GM21367 (cell line): Measurements from ENCODE around the gene KIF26B.

Experiments
- ATAC-seq: cut with Tn5 transposase; IDR thresholded peaks from one replicate; pipeline ENCODE4 v1.9.1; 2021; ENCODE audit not compliant: unreplicated experiment

The KIF26B gene

GRCh38 chr1:245205864-245206263, 51.1 kb downstream of the KIF26B start:
- no peak for ATAC-seq

DNA sequence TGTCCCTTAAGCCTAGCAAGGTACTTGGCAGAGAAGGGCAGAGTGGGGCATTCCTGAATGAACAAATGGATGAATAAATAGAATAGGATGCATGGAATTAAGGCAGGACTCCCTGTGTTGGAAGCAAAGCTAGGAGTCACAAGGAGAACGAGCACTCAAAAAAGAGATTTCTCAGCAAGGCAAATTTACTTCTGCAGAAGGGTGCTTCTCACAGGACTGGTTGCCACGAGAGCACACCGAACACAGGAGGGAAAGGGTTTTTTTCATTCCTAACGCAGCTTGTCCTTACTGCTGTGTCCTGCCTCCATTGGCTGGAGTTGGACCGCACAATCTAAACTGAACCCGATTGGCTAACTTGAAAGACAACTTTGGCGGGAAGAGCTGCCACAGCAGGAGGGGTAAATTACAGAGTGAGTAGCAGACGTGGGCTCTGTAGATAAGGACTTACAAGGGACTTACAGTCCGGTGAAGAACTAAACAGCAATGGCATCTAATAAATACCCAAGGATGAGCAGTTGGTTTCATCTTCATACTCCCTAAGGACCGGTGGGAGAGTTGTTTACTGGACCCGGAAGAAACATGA, 52.4 kb downstream of the KIF26B start:
- ATAC-seq, result no peak

- ATAC-seq, result no peak
These were observed 53.0 kb downstream of the KIF26B start for GRCh38 chr1:245207801-245208200.

- no peak for ATAC-seq
These were observed 55.1 kb downstream of the KIF26B start for GRCh38 chr1:245209658-245210435.

GRCh38 chr1:245211035-245211749, 56.4 kb downstream of the KIF26B start:
- no peak for ATAC-seq

GRCh38 chr1:245211761-245212160, 57.0 kb downstream of the KIF26B start:
- no peak for ATAC-seq

GRCh38 chr1:245212221-245212710, 57.5 kb downstream of the KIF26B start:
- no peak for ATAC-seq

- no peak for ATAC-seq
These were observed 58.5 kb downstream of the KIF26B start for GRCh38 chr1:245213066-245213831.

- ATAC-seq, result no peak
These were observed 60.3 kb downstream of the KIF26B start for GRCh38 chr1:245215071-245215470.

DNA sequence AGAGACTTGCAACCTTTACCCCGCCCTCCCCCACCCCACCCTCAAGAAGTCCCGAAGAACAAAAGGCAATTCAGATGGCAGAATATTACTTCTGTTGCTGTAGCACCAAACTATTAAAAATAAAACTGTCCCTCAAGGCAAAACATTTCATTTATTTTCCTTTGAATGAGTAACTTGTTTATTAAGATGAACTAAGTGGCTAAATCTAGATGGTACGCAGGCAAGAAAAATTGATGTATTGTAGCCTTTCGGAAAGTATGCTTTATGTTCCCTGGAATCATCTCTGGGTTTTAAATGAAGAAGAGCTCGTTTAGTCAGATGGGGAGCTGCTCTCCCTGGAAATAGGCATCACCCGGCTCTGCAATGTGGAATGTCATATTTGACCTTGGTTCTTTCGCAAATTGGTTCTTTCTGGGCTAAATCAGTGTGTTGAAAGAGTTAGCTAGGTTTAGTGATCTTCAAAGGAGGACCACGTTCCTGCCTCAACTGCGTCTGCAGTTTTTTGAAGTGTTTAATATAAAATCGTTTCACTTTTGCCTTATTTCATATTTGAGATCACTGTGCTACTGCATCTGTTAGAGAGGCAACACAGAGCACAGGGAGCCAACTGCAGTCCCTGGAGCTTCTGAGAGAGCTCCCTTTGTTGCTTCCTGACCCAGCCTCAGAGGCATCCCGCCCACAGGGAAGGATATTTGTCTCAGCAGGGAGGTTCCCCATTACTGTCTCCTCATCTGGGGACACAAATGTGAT, 61.8 kb downstream of the KIF26B start:
- ATAC-seq, result no peak

GRCh38 chr1:245217853-245218608, 63.2 kb downstream of the KIF26B start:
- no peak for ATAC-seq

DNA sequence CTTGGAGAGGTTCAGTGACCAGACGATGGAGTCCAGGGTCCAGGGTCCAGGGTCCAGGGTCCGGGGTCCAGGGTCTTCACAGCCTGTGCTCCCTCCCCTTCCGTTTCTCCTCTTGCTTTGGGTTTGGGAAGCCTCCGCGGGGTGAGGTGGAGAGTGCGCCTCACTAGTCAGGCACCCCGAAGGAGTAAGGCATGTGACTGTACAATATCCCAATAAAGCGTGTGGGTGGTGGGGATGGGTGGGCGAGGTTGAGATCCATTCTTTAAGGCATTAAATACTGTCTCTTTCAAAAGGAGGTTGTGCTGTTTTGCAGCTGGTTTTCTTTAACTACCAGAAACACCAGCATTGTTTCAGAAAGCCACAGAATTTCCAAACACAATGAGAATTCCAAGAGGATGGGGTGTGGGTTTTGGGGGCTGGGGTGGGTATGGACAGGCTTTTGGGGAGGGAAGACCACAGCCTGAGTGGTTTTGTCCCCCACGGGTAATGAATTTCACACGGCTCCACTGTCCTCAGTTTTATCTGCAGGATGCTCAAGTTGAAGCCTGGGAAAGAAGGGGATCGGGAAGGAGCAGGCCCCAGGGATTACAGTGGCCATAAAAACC, 65.7 kb downstream of the KIF26B start:
- ATAC-seq, result no peak

GRCh38 chr1:245221805-245222204, 67.0 kb downstream of the KIF26B start:
- ATAC-seq, result no peak

- no peak for ATAC-seq
These were observed 68.3 kb downstream of the KIF26B start for GRCh38 chr1:245222931-245223595.

GRCh38 chr1:245225322-245226202, 70.8 kb downstream of the KIF26B start:
- no peak for ATAC-seq

- no peak for ATAC-seq
These were observed 71.4 kb downstream of the KIF26B start for GRCh38 chr1:245226203-245226499.

GRCh38 chr1:245229051-245229450, 74.3 kb downstream of the KIF26B start:
- ATAC-seq, result no peak

DNA sequence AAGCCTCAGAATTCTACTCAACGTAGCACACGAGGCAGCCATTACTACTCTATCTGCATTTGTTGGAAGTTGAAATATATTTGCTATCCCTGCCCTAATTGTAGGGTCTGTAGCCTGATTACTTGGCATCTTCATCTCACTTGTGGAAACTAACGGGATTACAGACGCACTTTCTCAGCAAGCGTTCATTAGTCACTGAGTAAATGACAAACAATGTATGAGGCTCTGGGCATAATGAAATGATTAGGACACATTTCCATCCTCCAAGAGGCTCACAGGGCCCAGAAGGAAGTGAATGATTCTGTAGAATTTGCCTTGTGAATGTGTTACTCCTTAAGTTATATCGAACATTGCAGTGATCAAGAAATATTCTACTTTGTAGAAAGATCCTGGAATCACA, 78.1 kb downstream of the KIF26B start:
- ATAC-seq, result no peak
